ENCODE results near the gene DHX58. TPM values are rescaled to one million over a fixed set of nuclear protein-coding genes. Genes with fewer than 3 reads are reported as not detected.

Gene DHX58
- total RNA-seq, 3 donors from 2014 or later, result 2.0 to 8.4 (median 6.9) TPM

Other genes starting within 250 kb of the DHX58 start
- 10 to 100 TPM; 27.7 to 31.2 (median 30.3) TPM for gene KLHL11, start 247.3 kb downstream of the DHX58 start, total RNA-seq
- gene ACLY, start 193.8 kb downstream of the DHX58 start, total RNA-seq, result 100 to 1,000 TPM; 197 to 210 (median 198) TPM
- under 1 TPM; 0.26 to 0.91 (median 0.79) TPM for gene ODAD4, start 182.1 kb downstream of the DHX58 start, total RNA-seq
- 10 to 100 TPM; 70.0 to 80.0 (median 78.3) TPM for gene CNP, start 145.9 kb downstream of the DHX58 start, total RNA-seq
- 100 to 1,000 TPM; 144 to 154 (median 147) TPM for gene DNAJC7, start 95.3 kb downstream of the DHX58 start, total RNA-seq
- gene NKIRAS2, start 92.6 kb downstream of the DHX58 start, total RNA-seq, result 10 to 100 TPM; 33.4 to 35.8 (median 34.2) TPM
- under 1 TPM in 2 of 3 donors, not detected in 1; 0.08 to 0.13 TPM for gene C17orf113, start 62.1 kb downstream of the DHX58 start, total RNA-seq
- under 1 TPM in 2 of 3 donors, not detected in 1; 0.29 to 0.43 TPM for gene ZNF385C, start 14.2 kb downstream of the DHX58 start, total RNA-seq
- gene KAT2A, start 8.7 kb upstream of the DHX58 start, total RNA-seq, result 10 to 100 TPM; 70.1 to 92.5 (median 82.4) TPM
- gene HSPB9, start 10.1 kb upstream of the DHX58 start, total RNA-seq, result under 1 TPM in 1 of 3 donors, not detected in 2; 0.10 TPM
- 10 to 100 TPM; 76.5 to 81.0 (median 79.1) TPM for gene RAB5C, start 42.3 kb upstream of the DHX58 start, total RNA-seq
- gene KCNH4, start 68.4 kb upstream of the DHX58 start, total RNA-seq, result 1 to 10 TPM; 2.2 to 2.6 (median 2.6) TPM
- gene HCRT, start 72.7 kb upstream of the DHX58 start, total RNA-seq, result not detected
- gene GHDC, start 81.8 kb upstream of the DHX58 start, total RNA-seq, result 10 to 100 TPM; 24.0 to 24.9 (median 24.7) TPM
- 10 to 100 TPM; 62.9 to 86.7 (median 71.9) TPM for gene STAT5B, start 163.7 kb upstream of the DHX58 start, total RNA-seq
- gene STAT5A, start 175.8 kb upstream of the DHX58 start, total RNA-seq, result 100 to 1,000 TPM; 193 to 264 (median 220) TPM